WTC11 (cell line): ENCODE results near the gene TBX3. TPM values are rescaled to one million over a fixed set of nuclear protein-coding genes. Genes with fewer than 3 reads are reported as not detected.
A peak's percentile ranks its signal among the peaks of the same experiment; 100 is the strongest.

Experiments used
- ATAC-seq: fragments of 200-7000 bp; cut with Tn5 transposase; 2 replicates; pipeline ENCODE4 v1.10.0; 2021; ENCODE audit warnings: mild to moderate bottlenecking, moderate library complexity
- Bru-seq: library from RNA; stranded (reverse); fragments of 400-500 nt; gene quantifications from one replicate; lab custom pipeline; 2021; lab: Mats Ljungman, UMichigan
- CTCF ChIA-PET: fragments of 300-600 bp; sonication (Branson Sonifier 250); formaldehyde crosslinking; loops from one replicate; lab custom pipeline; 2021; ENCODE audit warnings: antibody characterized with exemption; lab: Charles Lee
- POLR2A ChIA-PET: fragments of 350-600 bp; sonication (Branson Sonifier 250); formaldehyde crosslinking; loops from one replicate; lab custom pipeline; 2021; ENCODE audit warnings: antibody characterized with exemption; lab: Charles Lee
- DNase-seq: peaks from one replicate; pipeline ENCODE4 v3.0.0; 2021; ENCODE audit warnings: low spot score
- H3K27ac Mint-ChIP-seq: 2 replicates; pipeline ENCODE4 v1.8.0; 2021; ENCODE audit warnings: mixed read lengths
- H3K27me3 Mint-ChIP-seq: 2 replicates; pipeline ENCODE4 v1.8.0; 2021; ENCODE audit warnings: low read depth, mild to moderate bottlenecking, moderate library complexity, mixed read lengths
- H3K36me3 Mint-ChIP-seq: 2 replicates; pipeline ENCODE4 v1.8.0; 2021; ENCODE audit warnings: mixed read lengths
- H3K4me1 Mint-ChIP-seq: 2 replicates; pipeline ENCODE4 v1.8.0; 2022; ENCODE audit warnings: mixed read lengths
- H3K4me3 Mint-ChIP-seq: 2 replicates; pipeline ENCODE4 v1.8.0; 2021; ENCODE audit warnings: mild to moderate bottlenecking, moderate library complexity, mixed read lengths
- H3K9me3 Mint-ChIP-seq: 2 replicates; pipeline ENCODE4 v1.8.0; 2021; ENCODE audit warnings: mixed read lengths
- ATF1 ChIP-seq: sonication (generic); formaldehyde crosslinking; IDR thresholded peaks from 2 replicates; pipeline ENCODE4 v1.8.1; 2023; ENCODE audit warnings: mild to moderate bottlenecking, moderate library complexity, missing genetic modification reagents
- FOXK1 ChIP-seq: sonication (generic); formaldehyde crosslinking; IDR thresholded peaks from 2 replicates; pipeline ENCODE4 v1.8.0; 2022; ENCODE audit warnings: mild to moderate bottlenecking, moderate library complexity, missing genetic modification reagents
- FOXP1 ChIP-seq: sonication (generic); formaldehyde crosslinking; IDR thresholded peaks from 2 replicates; pipeline ENCODE4 v1.8.0; 2022; ENCODE audit warnings: missing genetic modification reagents, mild to moderate bottlenecking, moderate library complexity, borderline replicate concordance
- NR1H2 ChIP-seq: sonication (generic); formaldehyde crosslinking; IDR thresholded peaks from 2 replicates; pipeline ENCODE4 v1.9.0; 2021; ENCODE audit warnings: mild to moderate bottlenecking, moderate library complexity, missing genetic modification reagents
- RELA ChIP-seq: sonication (generic); formaldehyde crosslinking; IDR thresholded peaks from 2 replicates; pipeline ENCODE4 v1.8.1; 2022; ENCODE audit warnings: missing genetic modification reagents, mild to moderate bottlenecking, borderline replicate concordance
- SMAD3 ChIP-seq: sonication (generic); formaldehyde crosslinking; IDR thresholded peaks from 2 replicates; pipeline ENCODE4 v1.8.0; 2022; ENCODE audit warnings: missing genetic modification reagents, mild to moderate bottlenecking, borderline replicate concordance
- SP1 ChIP-seq: sonication (generic); formaldehyde crosslinking; conservative IDR thresholded peaks from 2 replicates; pipeline ENCODE4 v1.8.1; 2022; ENCODE audit warnings: missing genetic modification reagents
- ZNF671 ChIP-seq: fragments of 250-450 bp; sonication (Bioruptor Pico); IDR thresholded peaks from 2 replicates; pipeline ENCODE4 v1.8.0; 2021; ENCODE audit warnings: mild to moderate bottlenecking
- long read RNA-seq, 3 experiments: library from RNA in 1 of 3; library from capped mRNA in 1 of 3; library from polyadenylated mRNA in 1 of 3; unstranded in 2 of 3; stranded (forward) in 1 of 3; transcript quantifications; one replicate each; pipeline ENCODE4 v2.0.0, GENCODE V29; 2021
- total RNA-seq: library from RNA; stranded (reverse); gene quantifications from 3 replicates; pipeline ENCODE4 v1.2.3, GENCODE V29; 2021
- TF ChIP-seq, protein P1 (sequence below): sonication (generic); formaldehyde crosslinking; IDR thresholded peaks from 2 replicates; pipeline ENCODE4 v1.8.0; 2022; ENCODE audit warnings: mild to moderate bottlenecking, missing genetic modification reagents
- TF ChIP-seq, protein P2 (sequence below): fragments of 250-450 bp; sonication (Bioruptor Pico); IDR thresholded peaks from 2 replicates; pipeline ENCODE4 v1.9.0; 2021; ENCODE audit warnings: moderate library complexity, mild to moderate bottlenecking, inconsistent platforms, borderline replicate concordance
- TF ChIP-seq, protein P3 (sequence below): fragments of 250-450 bp; sonication (Bioruptor Pico); IDR thresholded peaks from 2 replicates; pipeline ENCODE4 v1.9.0; 2021; ENCODE audit warnings: mild to moderate bottlenecking
- TF ChIP-seq, protein P4 (sequence below): sonication (generic); formaldehyde crosslinking; IDR thresholded peaks from 2 replicates; pipeline ENCODE4 v1.8.1; 2022; ENCODE audit warnings: missing genetic modification reagents, borderline replicate concordance
- TF ChIP-seq, protein P5 (sequence below): fragments of 250-450 bp; sonication (Bioruptor Pico); IDR thresholded peaks from 2 replicates; pipeline ENCODE4 v1.9.0; 2021; ENCODE audit warnings: mild to moderate bottlenecking, borderline replicate concordance
- TF ChIP-seq, protein P6 (sequence below): sonication (generic); formaldehyde crosslinking; IDR thresholded peaks from 2 replicates; pipeline ENCODE4 v1.8.1; 2023; ENCODE audit warnings: mild to moderate bottlenecking, missing genetic modification reagents, moderate library complexity

Gene TBX3
- total RNA-seq (0.89 to 2.2 TPM (median 0.92 TPM) in 3 replicates), Bru-seq, nascent RNA (percentile 47 among the genes with signal in this experiment)
- long read RNA-seq, experiment 1, full-length matches to known transcripts, result 6 of 11 reads
- long read RNA-seq, experiment 1, partial matches to known transcripts, result 4 of 11 reads
- long read RNA-seq, experiment 1, other reads (novel, unspliced or antisense), result 1 of 11 reads
- long read RNA-seq, experiment 2, result 0 reads
- long read RNA-seq, experiment 3, result 0 reads

DNA sequence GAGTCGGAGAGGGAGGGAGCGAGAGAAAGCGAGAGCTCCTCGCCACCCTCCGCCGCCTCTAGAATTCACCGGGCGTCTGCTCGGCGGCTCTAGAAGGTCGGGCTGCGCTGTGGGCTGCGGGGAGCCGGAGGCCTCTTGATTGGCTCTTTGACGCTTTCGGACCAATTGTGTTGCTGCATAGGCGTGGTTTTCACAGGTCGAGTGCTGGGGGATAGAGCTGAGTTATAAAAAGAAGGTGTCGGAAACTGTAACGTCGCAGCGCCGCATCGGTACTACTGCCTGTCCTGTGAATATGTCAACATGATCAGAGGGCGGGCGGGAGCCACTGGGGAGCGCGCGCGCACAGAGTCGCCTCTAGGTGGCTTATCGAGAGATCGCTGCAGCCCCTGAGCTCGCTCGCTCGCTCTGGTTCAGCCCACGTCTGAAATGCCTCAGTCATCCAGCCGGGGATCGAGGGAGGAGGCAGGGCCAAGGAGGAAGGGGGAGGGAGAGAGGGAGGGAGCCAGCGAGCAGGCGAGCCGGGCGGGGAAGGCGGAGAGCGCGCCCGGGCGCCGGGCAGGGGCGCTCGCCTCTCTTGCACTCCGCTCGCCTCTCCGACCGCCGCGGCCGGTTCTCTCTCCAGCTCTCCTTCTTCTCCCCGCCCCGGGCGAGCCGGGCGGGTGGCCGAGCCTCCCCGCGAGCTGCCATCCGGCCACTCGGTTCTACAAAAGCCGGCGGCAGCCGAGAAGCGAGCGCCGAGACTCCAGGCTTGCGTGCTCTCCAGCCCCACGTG lies at the start of gene TBX3:
Gene TBX3, minus strand, starts transcription at position 78 of the 772 bp plus-strand sequence. CDS start 975 bp downstream, outside the sequence.
- TF ChIP-seq ATF1, result no peak
- TF ChIP-seq SP1 (CRISPR knock-in tag), result 0 out of 2 replicates have a peak, but pooled peaks have one; percentile 19
- TF ChIP-seq FOXK1 (CRISPR knock-in tag), result peak; percentile 77; the same call in 1 of the 2 replicates
- peaks cover 86% of the 10 kb centered on the region for H3K4me1 Mint-ChIP-seq
- peak; percentile 72 for ATAC-seq
- peak; percentile 90 for DNase-seq
- peaks cover 98% of the 10 kb centered on the region for H3K27me3 Mint-ChIP-seq
- peak within 1 kb of the TSS; percentile 81 for H3K4me3 Mint-ChIP-seq
- H3K27ac Mint-ChIP-seq, result peak within 1 kb of the TSS; percentile 96
- ChIA-PET CTCF (interaction anchor here (0.6 to 2.6 kb wide), 15 partner anchors 9 to 773 kb away, joined by 3 to 24 read pairs (median 6); no protein-coding TSS in a partner anchor), POLR2A (interaction anchor here (0.6 to 1.2 kb wide), 4 partner anchors 15 to 63 kb away, joined by 3 to 5 read pairs (median 3); no protein-coding TSS in a partner anchor)
- no peaks in the 10 kb centered on the region for H3K36me3 Mint-ChIP-seq
- no peaks in the 10 kb centered on the region for H3K9me3 Mint-ChIP-seq

DNA sequence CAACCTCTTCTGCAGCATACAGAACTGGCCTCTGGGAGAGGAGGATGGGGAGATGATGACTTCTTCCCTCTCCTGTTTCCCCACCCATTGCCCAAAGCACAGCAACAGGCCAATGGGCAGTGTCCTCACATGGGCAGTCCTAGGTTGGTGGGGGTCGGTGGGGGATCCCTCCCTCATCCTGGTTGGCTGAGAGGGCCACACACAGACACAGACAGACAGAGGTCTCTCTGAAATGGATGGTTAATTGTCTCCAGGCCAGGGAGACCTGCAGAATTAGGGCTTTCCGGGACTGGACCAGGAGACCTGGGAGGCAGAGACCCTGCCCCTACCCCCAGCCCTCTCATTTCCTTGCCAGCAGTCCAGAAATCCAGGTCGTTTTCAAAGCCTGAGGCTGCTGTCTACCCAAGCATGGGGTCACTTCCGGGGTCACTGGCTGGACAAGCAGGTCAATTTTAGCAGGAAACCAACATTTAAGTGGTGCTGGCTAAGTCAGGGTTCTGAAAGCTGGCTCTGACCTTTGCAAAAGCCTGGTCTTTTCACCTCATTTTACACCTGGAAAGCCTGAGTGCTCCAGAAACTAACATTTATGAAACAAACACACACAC lies 48.6 kb upstream of the TBX3 start:
- H3K9me3 Mint-ChIP-seq, result no peaks in the 10 kb centered on the region
- no peak overlapping the region for H3K4me3 Mint-ChIP-seq
- peaks cover 42% of the 10 kb centered on the region for H3K27me3 Mint-ChIP-seq
- CTCF ChIA-PET, result no interaction called here
- POLR2A ChIA-PET, result no interaction called here
- no peak for DNase-seq
- H3K4me1 Mint-ChIP-seq, result peaks cover 23% of the 10 kb centered on the region
- no peak overlapping the region for H3K27ac Mint-ChIP-seq
- TF ChIP-seq, protein P1, sequence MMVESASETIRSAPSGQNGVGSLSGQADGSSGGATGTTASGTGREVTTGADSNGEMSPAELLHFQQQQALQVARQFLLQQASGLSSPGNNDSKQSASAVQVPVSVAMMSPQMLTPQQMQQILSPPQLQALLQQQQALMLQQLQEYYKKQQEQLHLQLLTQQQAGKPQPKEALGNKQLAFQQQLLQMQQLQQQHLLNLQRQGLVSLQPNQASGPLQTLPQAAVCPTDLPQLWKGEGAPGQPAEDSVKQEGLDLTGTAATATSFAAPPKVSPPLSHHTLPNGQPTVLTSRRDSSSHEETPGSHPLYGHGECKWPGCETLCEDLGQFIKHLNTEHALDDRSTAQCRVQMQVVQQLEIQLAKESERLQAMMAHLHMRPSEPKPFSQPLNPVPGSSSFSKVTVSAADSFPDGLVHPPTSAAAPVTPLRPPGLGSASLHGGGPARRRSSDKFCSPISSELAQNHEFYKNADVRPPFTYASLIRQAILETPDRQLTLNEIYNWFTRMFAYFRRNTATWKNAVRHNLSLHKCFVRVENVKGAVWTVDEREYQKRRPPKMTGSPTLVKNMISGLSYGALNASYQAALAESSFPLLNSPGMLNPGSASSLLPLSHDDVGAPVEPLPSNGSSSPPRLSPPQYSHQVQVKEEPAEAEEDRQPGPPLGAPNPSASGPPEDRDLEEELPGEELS (CRISPR knock-in tag), result no peak
- TF ChIP-seq, protein P2, sequence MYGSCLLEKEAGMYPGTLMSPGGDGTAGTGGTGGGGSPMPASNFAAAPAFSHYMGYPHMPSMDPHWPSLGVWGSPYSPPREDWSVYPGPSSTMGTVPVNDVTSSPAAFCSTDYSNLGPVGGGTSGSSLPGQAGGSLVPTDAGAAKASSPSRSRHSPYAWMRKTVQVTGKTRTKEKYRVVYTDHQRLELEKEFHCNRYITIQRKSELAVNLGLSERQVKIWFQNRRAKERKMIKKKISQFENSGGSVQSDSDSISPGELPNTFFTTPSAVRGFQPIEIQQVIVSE (CRISPR knock-in tag), result no peak
- TF ChIP-seq, protein P3, sequence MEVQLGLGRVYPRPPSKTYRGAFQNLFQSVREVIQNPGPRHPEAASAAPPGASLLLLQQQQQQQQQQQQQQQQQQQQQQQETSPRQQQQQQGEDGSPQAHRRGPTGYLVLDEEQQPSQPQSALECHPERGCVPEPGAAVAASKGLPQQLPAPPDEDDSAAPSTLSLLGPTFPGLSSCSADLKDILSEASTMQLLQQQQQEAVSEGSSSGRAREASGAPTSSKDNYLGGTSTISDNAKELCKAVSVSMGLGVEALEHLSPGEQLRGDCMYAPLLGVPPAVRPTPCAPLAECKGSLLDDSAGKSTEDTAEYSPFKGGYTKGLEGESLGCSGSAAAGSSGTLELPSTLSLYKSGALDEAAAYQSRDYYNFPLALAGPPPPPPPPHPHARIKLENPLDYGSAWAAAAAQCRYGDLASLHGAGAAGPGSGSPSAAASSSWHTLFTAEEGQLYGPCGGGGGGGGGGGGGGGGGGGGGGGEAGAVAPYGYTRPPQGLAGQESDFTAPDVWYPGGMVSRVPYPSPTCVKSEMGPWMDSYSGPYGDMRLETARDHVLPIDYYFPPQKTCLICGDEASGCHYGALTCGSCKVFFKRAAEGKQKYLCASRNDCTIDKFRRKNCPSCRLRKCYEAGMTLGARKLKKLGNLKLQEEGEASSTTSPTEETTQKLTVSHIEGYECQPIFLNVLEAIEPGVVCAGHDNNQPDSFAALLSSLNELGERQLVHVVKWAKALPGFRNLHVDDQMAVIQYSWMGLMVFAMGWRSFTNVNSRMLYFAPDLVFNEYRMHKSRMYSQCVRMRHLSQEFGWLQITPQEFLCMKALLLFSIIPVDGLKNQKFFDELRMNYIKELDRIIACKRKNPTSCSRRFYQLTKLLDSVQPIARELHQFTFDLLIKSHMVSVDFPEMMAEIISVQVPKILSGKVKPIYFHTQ (CRISPR knock-in tag), result no peak
- TF ChIP-seq, all 79 proteins: peak for 0
- ATAC-seq, result no peak; the same call in 1 of the 2 replicates
- no peaks in the 10 kb centered on the region for H3K36me3 Mint-ChIP-seq

DNA sequence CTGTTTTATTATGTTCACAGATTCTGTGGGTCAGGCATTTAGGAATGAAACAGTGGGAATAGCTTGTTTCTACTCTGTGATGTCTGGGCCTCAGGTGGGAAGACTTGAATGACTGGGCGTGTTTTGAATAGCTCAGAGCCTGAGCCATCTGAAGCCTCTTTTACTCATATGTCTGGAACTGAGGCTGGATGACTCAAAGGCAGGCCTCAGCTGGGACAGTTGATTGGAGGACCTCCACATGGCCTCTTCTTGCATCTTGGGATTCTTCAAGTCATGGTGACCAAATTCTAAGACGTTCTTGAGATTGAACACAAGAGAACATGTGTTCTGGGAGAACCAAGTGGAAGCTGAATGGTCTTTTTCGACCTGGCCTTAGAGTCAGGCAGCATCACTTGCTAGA lies 45.8 kb upstream of the TBX3 start:
- H3K36me3 Mint-ChIP-seq, result no peaks in the 10 kb centered on the region
- CTCF ChIA-PET, result no interaction called here
- DNase-seq (no peak), ATAC-seq (no peak)
- H3K4me3 Mint-ChIP-seq, result no peak overlapping the region
- H3K4me1 Mint-ChIP-seq, result peaks cover 10% of the 10 kb centered on the region
- no peak overlapping the region for H3K27ac Mint-ChIP-seq
- H3K27me3 Mint-ChIP-seq, result peaks cover 14% of the 10 kb centered on the region
- H3K9me3 Mint-ChIP-seq, result no peaks in the 10 kb centered on the region
- POLR2A ChIA-PET, result no interaction called here
- TF ChIP-seq FOXP1 (CRISPR knock-in tag) (no peak), RELA (CRISPR knock-in tag) (no peak), ATF1 (no peak), NR1H2 (CRISPR knock-in tag) (no peak), SMAD3 (no peak), ZNF671 (no peak)
- TF ChIP-seq, protein P4, sequence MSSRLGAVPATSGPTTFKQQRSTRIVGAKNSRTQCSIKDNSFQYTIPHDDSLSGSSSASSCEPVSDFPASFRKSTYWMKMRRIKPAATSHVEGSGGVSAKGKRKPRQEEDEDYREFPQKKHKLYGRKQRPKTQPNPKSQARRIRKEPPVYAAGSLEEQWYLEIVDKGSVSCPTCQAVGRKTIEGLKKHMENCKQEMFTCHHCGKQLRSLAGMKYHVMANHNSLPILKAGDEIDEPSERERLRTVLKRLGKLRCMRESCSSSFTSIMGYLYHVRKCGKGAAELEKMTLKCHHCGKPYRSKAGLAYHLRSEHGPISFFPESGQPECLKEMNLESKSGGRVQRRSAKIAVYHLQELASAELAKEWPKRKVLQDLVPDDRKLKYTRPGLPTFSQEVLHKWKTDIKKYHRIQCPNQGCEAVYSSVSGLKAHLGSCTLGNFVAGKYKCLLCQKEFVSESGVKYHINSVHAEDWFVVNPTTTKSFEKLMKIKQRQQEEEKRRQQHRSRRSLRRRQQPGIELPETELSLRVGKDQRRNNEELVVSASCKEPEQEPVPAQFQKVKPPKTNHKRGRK (CRISPR knock-in tag), result no peak
- TF ChIP-seq, protein P5, sequence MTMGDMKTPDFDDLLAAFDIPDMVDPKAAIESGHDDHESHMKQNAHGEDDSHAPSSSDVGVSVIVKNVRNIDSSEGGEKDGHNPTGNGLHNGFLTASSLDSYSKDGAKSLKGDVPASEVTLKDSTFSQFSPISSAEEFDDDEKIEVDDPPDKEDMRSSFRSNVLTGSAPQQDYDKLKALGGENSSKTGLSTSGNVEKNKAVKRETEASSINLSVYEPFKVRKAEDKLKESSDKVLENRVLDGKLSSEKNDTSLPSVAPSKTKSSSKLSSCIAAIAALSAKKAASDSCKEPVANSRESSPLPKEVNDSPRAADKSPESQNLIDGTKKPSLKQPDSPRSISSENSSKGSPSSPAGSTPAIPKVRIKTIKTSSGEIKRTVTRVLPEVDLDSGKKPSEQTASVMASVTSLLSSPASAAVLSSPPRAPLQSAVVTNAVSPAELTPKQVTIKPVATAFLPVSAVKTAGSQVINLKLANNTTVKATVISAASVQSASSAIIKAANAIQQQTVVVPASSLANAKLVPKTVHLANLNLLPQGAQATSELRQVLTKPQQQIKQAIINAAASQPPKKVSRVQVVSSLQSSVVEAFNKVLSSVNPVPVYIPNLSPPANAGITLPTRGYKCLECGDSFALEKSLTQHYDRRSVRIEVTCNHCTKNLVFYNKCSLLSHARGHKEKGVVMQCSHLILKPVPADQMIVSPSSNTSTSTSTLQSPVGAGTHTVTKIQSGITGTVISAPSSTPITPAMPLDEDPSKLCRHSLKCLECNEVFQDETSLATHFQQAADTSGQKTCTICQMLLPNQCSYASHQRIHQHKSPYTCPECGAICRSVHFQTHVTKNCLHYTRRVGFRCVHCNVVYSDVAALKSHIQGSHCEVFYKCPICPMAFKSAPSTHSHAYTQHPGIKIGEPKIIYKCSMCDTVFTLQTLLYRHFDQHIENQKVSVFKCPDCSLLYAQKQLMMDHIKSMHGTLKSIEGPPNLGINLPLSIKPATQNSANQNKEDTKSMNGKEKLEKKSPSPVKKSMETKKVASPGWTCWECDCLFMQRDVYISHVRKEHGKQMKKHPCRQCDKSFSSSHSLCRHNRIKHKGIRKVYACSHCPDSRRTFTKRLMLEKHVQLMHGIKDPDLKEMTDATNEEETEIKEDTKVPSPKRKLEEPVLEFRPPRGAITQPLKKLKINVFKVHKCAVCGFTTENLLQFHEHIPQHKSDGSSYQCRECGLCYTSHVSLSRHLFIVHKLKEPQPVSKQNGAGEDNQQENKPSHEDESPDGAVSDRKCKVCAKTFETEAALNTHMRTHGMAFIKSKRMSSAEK (CRISPR knock-in tag), result no peak
- TF ChIP-seq, protein P6, sequence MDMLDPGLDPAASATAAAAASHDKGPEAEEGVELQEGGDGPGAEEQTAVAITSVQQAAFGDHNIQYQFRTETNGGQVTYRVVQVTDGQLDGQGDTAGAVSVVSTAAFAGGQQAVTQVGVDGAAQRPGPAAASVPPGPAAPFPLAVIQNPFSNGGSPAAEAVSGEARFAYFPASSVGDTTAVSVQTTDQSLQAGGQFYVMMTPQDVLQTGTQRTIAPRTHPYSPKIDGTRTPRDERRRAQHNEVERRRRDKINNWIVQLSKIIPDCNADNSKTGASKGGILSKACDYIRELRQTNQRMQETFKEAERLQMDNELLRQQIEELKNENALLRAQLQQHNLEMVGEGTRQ, result no peak
